Karpas-422 (cell line): ENCODE measurements around the gene CCDC51. TPM values are rescaled to one million over a fixed set of nuclear protein-coding genes. Genes with fewer than 3 reads are reported as not detected.

Experiments
- DNase-seq: peaks from one replicate; pipeline ENCODE4 v3.0.0-alpha.2; 2015
- H2AFZ ChIP-seq: fragments of 200-600 bp; sonication (generic); 2 replicates; pipeline ENCODE4 v1.6.1; 2014; ENCODE audit warnings: antibody characterized with exemption, low read length, mixed read lengths
- H3K27ac ChIP-seq: fragments of 200-600 bp; sonication (generic); 2 replicates; pipeline ENCODE4 v1.5.1; 2014; ENCODE audit warnings: mild to moderate bottlenecking, low read length, moderate library complexity
- H3K27me3 ChIP-seq: fragments of 200-600 bp; sonication (generic); 2 replicates; pipeline ENCODE4 v1.6.1; 2014; ENCODE audit warnings: low read length, mixed read lengths
- H3K36me3 ChIP-seq: fragments of 200-600 bp; sonication (generic); 2 replicates; pipeline ENCODE4 v1.6.1; 2014; ENCODE audit warnings: low read length, mixed read lengths; ENCODE audit not compliant: insufficient read depth
- H3K4me1 ChIP-seq: fragments of 200-600 bp; sonication (generic); 2 replicates; pipeline ENCODE4 v1.6.1; 2014; ENCODE audit warnings: mild to moderate bottlenecking, low read length, mixed read lengths
- H3K4me2 ChIP-seq: fragments of 200-600 bp; sonication (generic); 2 replicates; pipeline ENCODE4 v1.6.1; 2014; ENCODE audit warnings: low read length, low read depth, mild to moderate bottlenecking; ENCODE audit not compliant: poor library complexity, severe bottlenecking
- H3K4me3 ChIP-seq: fragments of 200-600 bp; sonication (generic); 2 replicates; pipeline ENCODE4 v1.5.1; 2014; ENCODE audit warnings: mild to moderate bottlenecking, antibody characterized with exemption, low read length, mixed read lengths
- H3K79me2 ChIP-seq: fragments of 200-600 bp; sonication (generic); 2 replicates; pipeline ENCODE4 v1.6.1; 2014; ENCODE audit warnings: mild to moderate bottlenecking, low read length, mixed read lengths
- H3K9ac ChIP-seq: fragments of 200-600 bp; sonication (generic); 2 replicates; pipeline ENCODE4 v1.6.0; 2014; ENCODE audit warnings: low read length
- H3K9me2 ChIP-seq: fragments of 200-600 bp; sonication (generic), shearing (Covaris generic); replicated peaks from 2 replicates; pipeline ENCODE4 v1.6.0; 2014; ENCODE audit warnings: mild to moderate bottlenecking, low read length, moderate library complexity; ENCODE audit not compliant: insufficient read depth
- H3K9me3 ChIP-seq: fragments of 300-700, 200-600 bp; sonication (generic); 2 replicates; pipeline ENCODE4 v1.6.1; 2014; ENCODE audit warnings: low read length, mixed read lengths
- H4K20me1 ChIP-seq: fragments of 200-600 bp; sonication (generic); 2 replicates; pipeline ENCODE4 v1.6.1; 2014; ENCODE audit warnings: mild to moderate bottlenecking, antibody characterized with exemption, low read length, low read depth; ENCODE audit not compliant: insufficient read depth
- total RNA-seq: library from RNA; depleted of rRNA; stranded (reverse); fragments of >200 nt; shearing (Covaris generic); gene quantifications from 2 replicates; pipeline ENCODE4 v1.2.3, GENCODE V29; 2014; ENCODE audit warnings: low replicate concordance

The CCDC51 gene
- total RNA-seq, 1 experiment from 2014 or later, result 22.0 TPM

DNA sequence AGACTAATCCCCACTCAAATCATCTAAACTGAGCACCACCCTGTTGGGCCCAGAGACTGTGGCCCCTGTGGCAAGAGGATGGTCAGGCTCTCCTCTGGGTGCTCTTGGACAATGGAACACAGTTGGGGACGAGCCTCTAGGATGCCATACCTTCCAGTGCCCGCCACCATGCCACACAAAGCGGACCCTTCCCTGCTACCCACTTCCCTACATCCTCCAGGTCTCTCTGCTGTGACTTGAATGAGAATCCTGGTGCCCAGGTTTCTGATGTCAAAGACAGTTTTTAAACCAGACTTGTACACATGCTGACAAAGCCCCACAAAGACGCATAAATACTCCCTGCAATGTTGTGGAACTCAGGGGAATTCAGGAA is 4.7 kb downstream of the CCDC51 start:
- Histone ChIP-seq H3K4me2 (no peak overlapping the region), H3K4me1 (peaks cover 40% of the 10 kb centered on the region), H3K9ac (peak overlapping the region; percentile 12; the same call in 1 of the 2 replicates), H2AFZ (no peak overlapping the region), H3K9me2 (no peaks in the 10 kb centered on the region), H3K27me3 (no peaks in the 10 kb centered on the region), H3K9me3 (no peaks in the 10 kb centered on the region), H3K79me2 (peaks cover 27% of the 10 kb centered on the region), H4K20me1 (no peaks in the 10 kb centered on the region; the same call in 1 of the 2 replicates), H3K36me3 (peaks cover 6% of the 10 kb centered on the region; the same call in 1 of the 2 replicates), H3K27ac (no peak overlapping the region), H3K4me3 (no peak overlapping the region)
- no peak for DNase-seq

DNA sequence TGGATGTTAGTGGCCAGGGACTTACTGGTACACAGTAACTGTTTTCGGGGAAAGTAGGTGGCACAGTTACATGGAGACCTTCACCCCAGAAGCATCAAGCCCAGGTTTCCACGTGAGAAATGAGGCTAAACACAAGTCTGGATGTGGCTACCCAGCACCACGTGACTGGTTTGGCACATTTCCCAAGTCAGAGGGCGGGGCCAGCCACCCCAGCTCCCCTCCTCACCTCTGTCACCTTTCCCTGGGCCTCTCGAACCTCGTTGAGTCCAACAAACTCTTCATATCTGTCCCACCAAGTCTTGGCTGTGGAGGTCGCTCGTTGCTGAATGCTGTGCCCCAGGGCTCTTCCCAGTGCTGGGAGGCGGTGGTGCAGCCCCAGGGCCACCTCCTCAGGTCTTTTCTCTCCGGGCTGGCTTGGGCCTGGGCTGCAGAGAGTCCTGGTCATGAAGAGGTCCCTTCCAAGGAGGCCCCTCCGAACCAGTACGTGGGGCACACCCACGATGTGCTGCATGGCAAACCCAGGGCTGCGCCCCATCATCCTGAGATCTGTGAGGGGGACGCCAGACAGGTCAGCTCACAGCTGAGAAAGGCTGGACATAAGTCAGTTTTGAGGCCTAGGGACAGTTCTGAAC is 5.2 kb downstream of the CCDC51 start:
- peaks cover 25% of the 10 kb centered on the region for H3K79me2 ChIP-seq
- H3K9ac ChIP-seq, result peak overlapping the region; percentile 20; the same call in 1 of the 2 replicates
- peaks cover 43% of the 10 kb centered on the region for H3K4me1 ChIP-seq
- H2AFZ ChIP-seq, result no peak overlapping the region
- H3K27me3 ChIP-seq, result no peaks in the 10 kb centered on the region
- H4K20me1 ChIP-seq, result no peaks in the 10 kb centered on the region
- H3K36me3 ChIP-seq, result peaks cover 6% of the 10 kb centered on the region; the same call in 1 of the 2 replicates
- H3K9me3 ChIP-seq, result no peaks in the 10 kb centered on the region
- no peaks in the 10 kb centered on the region for H3K9me2 ChIP-seq
- H3K4me3 ChIP-seq, result no peak overlapping the region
- no peak overlapping the region for H3K4me2 ChIP-seq
- H3K27ac ChIP-seq, result no peak overlapping the region
- DNase-seq, result no peak

DNA sequence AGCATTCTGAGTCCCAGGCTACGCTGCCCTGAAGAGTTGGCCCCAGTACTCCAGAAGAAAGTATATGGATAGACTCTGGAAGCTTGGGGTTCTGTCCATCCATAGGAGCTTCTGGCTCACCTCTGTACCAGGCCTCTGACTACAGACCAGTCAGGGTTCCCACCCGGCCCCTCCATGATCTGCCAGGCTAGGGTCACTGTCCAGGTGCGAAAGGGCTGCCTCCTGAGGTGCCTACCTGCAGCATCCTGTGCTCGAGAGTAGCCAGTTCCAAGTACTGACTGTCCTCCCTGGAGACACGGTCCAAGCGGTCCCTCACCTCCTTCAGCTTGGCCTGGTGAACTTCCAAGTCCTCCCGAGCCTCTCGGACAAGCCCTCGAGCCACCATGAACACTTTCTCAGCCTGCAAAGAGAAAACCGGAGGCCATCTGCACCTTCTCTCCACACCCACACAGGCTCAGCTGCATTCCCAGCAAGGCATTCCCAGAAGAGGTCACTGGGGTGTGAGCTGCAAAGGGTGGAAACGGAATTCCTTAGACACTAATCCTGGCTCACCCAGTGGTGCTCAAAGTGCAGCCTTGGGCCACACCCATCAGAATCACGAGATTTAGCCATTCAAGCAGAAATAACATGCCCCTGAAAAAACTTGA is 6.3 kb downstream of the CCDC51 start:
- H3K27ac ChIP-seq, result no peak overlapping the region
- no peak overlapping the region for H3K4me3 ChIP-seq
- no peak overlapping the region for H3K9ac ChIP-seq
- no peaks in the 10 kb centered on the region for H3K9me3 ChIP-seq
- H3K4me2 ChIP-seq, result no peak overlapping the region
- no peak overlapping the region for H2AFZ ChIP-seq
- no peaks in the 10 kb centered on the region for H3K9me2 ChIP-seq
- H3K27me3 ChIP-seq, result no peaks in the 10 kb centered on the region
- H3K4me1 ChIP-seq, result peaks cover 34% of the 10 kb centered on the region
- H3K36me3 ChIP-seq, result peaks cover 6% of the 10 kb centered on the region; the same call in 1 of the 2 replicates
- peaks cover 19% of the 10 kb centered on the region for H3K79me2 ChIP-seq
- DNase-seq, result no peak
- H4K20me1 ChIP-seq, result no peaks in the 10 kb centered on the region

DNA sequence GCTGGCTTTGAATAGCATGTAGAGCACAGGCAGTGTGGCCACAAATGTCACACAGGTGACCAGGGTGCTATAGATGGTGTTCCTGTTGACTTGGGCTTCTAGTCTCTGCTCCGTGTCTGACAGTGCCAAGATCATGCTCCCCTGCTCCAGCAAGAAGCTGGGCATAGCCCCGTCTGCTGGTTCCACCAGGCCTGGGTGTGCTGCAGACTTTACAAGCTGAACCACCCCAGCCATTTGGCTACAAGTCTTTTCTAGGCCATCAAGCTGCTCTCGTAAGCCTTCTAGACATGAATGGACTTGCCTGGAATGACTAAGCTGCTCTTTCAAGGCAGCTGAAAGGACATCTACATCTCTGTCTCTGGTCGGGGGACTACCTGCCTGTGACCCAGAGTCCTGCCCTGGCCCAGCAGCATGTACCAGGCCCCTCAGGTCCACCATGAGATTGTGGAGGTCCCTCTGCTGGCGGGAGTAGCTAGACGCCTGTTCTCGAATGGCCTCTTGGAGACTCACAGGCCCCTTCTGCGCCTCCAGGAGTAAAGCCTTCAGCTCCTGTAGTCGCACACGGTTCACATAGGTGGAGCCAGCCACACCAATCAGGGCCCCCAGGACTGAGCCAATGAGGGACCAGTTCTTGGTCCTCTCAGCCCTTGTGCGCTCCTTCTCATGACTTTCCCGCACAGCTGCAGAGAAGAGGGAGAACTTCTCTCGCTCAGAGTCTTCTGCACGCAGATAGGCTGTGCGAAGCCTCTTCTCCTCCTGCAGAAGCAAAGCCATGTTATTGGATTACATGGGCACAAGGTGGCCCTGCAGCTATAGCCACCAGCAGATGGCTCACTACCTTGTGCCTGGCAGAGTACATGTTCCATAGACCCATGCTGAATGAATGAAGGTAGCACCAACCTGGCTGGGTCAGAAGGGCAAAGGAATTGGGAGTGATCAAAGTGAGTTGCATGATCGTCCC is 7.2 kb downstream of the CCDC51 start:
- no peak for DNase-seq

DNA sequence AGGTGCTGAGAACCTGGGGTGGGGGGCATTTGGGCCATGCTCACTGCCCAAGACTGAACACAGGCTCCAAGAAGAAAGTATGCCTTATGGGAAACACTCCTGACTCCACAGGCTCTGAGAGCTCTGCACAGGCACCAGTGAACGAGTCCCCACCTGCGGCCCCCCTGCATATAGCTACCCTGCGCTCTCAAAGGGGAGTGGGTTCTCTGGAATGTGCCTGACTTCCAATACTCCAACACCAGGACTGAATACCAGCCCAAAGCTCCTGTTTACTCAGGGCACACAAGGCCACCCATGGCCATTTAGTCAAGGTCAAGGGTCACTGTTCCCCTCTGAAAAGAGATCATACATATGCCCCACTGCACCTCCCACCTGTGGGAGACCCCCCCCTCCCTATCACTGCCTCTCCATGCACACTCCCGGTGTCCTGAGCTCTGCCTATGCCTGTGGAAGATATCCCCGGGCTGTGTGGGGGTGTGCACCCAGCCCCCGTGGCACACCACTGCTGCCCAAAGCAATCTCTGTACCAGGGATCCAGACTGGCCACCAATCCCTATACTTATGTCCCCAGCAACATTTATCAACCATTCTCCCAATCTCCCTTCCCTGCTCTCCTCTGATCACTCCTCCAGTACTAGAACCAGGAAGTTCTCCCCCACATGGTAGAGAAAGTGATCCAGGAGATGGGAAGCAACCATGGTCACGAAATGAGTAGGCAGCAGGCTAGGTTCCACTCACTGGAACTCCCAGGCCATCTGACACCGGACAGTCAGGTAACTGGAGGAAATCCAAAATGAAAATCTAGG is 8.5 kb downstream of the CCDC51 start:
- no peaks in the 10 kb centered on the region for H3K9me3 ChIP-seq
- H3K27ac ChIP-seq, result no peak overlapping the region
- H3K4me1 ChIP-seq, result peaks cover 40% of the 10 kb centered on the region
- no peak overlapping the region for H2AFZ ChIP-seq
- no peak for DNase-seq
- no peaks in the 10 kb centered on the region for H4K20me1 ChIP-seq
- H3K79me2 ChIP-seq, result peaks cover 35% of the 10 kb centered on the region
- peaks cover 6% of the 10 kb centered on the region; the same call in 1 of the 2 replicates for H3K36me3 ChIP-seq
- peak overlapping the region; percentile 81; the same call in 1 of the 2 replicates for H3K9ac ChIP-seq
- no peaks in the 10 kb centered on the region for H3K27me3 ChIP-seq
- no peak overlapping the region for H3K4me2 ChIP-seq
- no peaks in the 10 kb centered on the region for H3K9me2 ChIP-seq
- no peak overlapping the region for H3K4me3 ChIP-seq

More for the DNA sequence above, 7.2 kb downstream of the CCDC51 start:
- Histone ChIP-seq H3K9ac (no peak overlapping the region), H2AFZ (no peak overlapping the region), H3K4me1 (peaks cover 33% of the 10 kb centered on the region), H3K27ac (no peak overlapping the region), H3K4me3 (no peak overlapping the region), H3K9me3 (no peaks in the 10 kb centered on the region), H3K27me3 (no peaks in the 10 kb centered on the region), H3K79me2 (peaks cover 22% of the 10 kb centered on the region), H3K36me3 (peaks cover 6% of the 10 kb centered on the region; the same call in 1 of the 2 replicates), H3K4me2 (no peak overlapping the region), H3K9me2 (no peaks in the 10 kb centered on the region), H4K20me1 (no peaks in the 10 kb centered on the region)

DNA sequence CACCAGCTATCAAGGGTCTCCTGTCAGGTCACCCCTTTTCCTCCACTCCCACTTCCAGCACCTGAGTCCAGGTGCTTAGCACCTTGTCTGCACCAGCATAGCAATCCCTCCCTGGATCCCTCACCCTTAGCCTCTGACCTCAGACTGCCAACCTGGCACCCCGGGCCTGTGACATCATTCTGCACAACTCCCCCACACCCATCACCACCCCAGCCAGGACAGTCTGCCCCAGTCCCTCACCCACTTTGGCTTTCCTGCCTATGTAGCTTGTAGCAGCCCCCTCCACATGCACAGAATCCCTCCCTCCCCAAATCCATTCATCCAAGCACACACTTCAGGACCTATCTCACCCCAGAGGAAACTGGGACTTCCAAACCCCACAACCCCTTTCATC is 9.2 kb downstream of the CCDC51 start:
- no peak for DNase-seq
- peaks cover 43% of the 10 kb centered on the region for H3K4me1 ChIP-seq
- H3K79me2 ChIP-seq, result peaks cover 42% of the 10 kb centered on the region
- H3K4me2 ChIP-seq, result peak overlapping the region; percentile 77
- peaks cover 6% of the 10 kb centered on the region; the same call in 1 of the 2 replicates for H3K36me3 ChIP-seq
- H3K27ac ChIP-seq, result peak overlapping the region; percentile 54
- no peak overlapping the region for H2AFZ ChIP-seq
- H4K20me1 ChIP-seq, result no peaks in the 10 kb centered on the region
- H3K27me3 ChIP-seq, result no peaks in the 10 kb centered on the region
- peak overlapping the region; percentile 81 for H3K9ac ChIP-seq
- no peaks in the 10 kb centered on the region for H3K9me3 ChIP-seq
- H3K9me2 ChIP-seq, result no peaks in the 10 kb centered on the region
- peak overlapping the region; percentile 76 for H3K4me3 ChIP-seq

DNA sequence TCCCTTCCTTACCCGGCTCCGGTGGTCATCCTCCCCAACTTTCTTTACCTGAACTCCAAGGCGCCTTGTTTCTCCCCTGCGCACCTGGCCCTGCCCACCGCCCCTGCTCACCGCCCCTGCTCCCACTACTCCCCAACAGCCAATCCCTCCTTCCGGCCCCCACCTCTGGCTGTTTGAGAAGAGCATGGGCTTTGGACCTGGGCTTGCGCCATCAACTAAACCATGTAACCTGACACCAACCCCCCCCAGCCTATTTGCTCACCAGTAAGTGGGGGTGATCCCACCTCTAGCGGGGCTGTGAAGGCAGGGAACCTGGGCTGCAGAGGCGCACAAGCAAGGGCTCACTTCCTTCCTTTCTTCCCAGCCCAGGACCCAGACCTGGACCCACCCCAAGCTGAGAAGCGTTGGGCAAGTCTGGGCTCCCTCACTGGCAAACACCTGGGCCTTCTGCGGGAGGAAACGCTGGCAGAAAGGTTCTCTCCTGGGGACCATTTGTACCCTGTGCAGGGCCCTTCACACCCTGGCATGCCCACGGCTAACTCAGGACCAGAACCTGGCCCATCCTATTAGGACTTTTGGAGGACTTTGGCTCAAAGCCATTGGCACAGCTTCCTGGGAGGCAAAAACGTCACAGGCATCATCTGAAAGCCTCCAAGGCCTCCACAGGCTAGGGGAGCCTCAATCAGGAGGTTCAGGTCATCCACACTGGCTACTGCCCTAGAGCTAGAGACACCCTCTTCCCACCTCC is 9.8 kb downstream of the CCDC51 start, which contains the start of gene PLXNB1:
Gene PLXNB1, minus strand, starts transcription at position 127 of the 748 bp plus-strand sequence. CDS start 5,475 bp downstream, outside the sequence.
- Histone ChIP-seq H3K4me2 (peak within 1 kb of the TSS; percentile 77), H3K36me3 (peaks cover 6% of the 10 kb centered on the region; the same call in 1 of the 2 replicates), H3K9me3 (no peaks in the 10 kb centered on the region), H3K9me2 (no peaks in the 10 kb centered on the region), H2AFZ (peak within 1 kb of the TSS; percentile 1; the same call in 1 of the 2 replicates), H3K4me3 (peak within 1 kb of the TSS; percentile 76), H4K20me1 (no peaks in the 10 kb centered on the region), H3K27ac (peak within 1 kb of the TSS; percentile 54), H3K79me2 (peaks cover 44% of the 10 kb centered on the region), H3K9ac (peak within 1 kb of the TSS; percentile 81), H3K27me3 (no peaks in the 10 kb centered on the region), H3K4me1 (peaks cover 44% of the 10 kb centered on the region)
- peak; percentile 93 for DNase-seq
